PC-3 (cell line): ENCODE results near the gene ZNF226. TPM values are rescaled to one million over a fixed set of nuclear protein-coding genes. Genes with fewer than 3 reads are reported as not detected.
A peak's percentile ranks its signal among the peaks of the same experiment; 100 is the strongest.
"Not testable (repeated sequence)": the region's sequence is repeated elsewhere in the genome, so short reads cannot be mapped to it uniquely, and the experiment has no call there.

ENCODE experiments used
- ATAC-seq: fragments of 200-7000 bp; cut with Tn5 transposase; 2 replicates; pipeline ENCODE4 v1.9.1; 2020; ENCODE audit warnings: mild to moderate bottlenecking, moderate library complexity
- Bru-seq: library from RNA; stranded (reverse); fragments of 400-500 nt; gene quantifications from one replicate; lab custom pipeline; 2021; lab: Mats Ljungman, UMichigan
- BruChase-seq, 2 experiments: library from RNA; stranded (reverse); fragments of 400-500 nt; gene quantifications; one replicate each; lab custom pipeline; 2021; lab: Mats Ljungman, UMichigan
- BruUV-seq: library from RNA; stranded (reverse); fragments of 400-500 nt; replicated peaks from 2 replicates; lab custom pipeline; 2021; lab: Mats Ljungman, UMichigan
- CTCF ChIA-PET: fragments of 300-600 bp; sonication (Branson Sonifier 250); formaldehyde crosslinking; loops from one replicate; lab custom pipeline; 2022; ENCODE audit warnings: antibody characterized with exemption; lab: Charles Lee
- POLR2A ChIA-PET: fragments of 300-600 bp; sonication (Branson Sonifier 250); formaldehyde crosslinking; loops from one replicate; lab custom pipeline; 2022; ENCODE audit warnings: antibody characterized with exemption; ENCODE audit not compliant: unreplicated experiment; lab: Charles Lee
- DNase-seq: peaks from one replicate; pipeline ENCODE4 v3.0.0-alpha.2; 2015
- H2AFZ ChIP-seq: fragments of 300-600 bp; sonication (generic); 2 replicates; pipeline ENCODE4 v1.6.0; 2016; ENCODE audit warnings: antibody characterized with exemption, low read length
- H3F3A ChIP-seq: fragments of 300-600 bp; sonication (generic); one replicate; pipeline ENCODE4 v1.6.0; 2017; ENCODE audit warnings: antibody characterized with exemption, low read length, control low read depth, mild to moderate bottlenecking; ENCODE audit not compliant: unreplicated experiment
- H3K27ac ChIP-seq: fragments of 300-600 bp; sonication (generic); 2 replicates; pipeline ENCODE4 v1.5.1; 2016; ENCODE audit warnings: mild to moderate bottlenecking, low read length
- H3K27me3 ChIP-seq: fragments of 300-600 bp; sonication (generic); 2 replicates; pipeline ENCODE4 v1.6.1; 2016; ENCODE audit warnings: low read length, mixed read lengths
- H3K36me3 ChIP-seq: fragments of 300-600 bp; sonication (generic); 2 replicates; pipeline ENCODE4 v1.6.1; 2016; ENCODE audit warnings: low read depth, mixed run types, low read length, mixed read lengths
- H3K4me1 ChIP-seq: fragments of 300-600 bp; sonication (generic); 2 replicates; pipeline ENCODE4 v1.5.1; 2016; ENCODE audit warnings: low read length; ENCODE audit not compliant: insufficient read depth
- H3K4me2 ChIP-seq: fragments of 300-600 bp; sonication (generic); 2 replicates; pipeline ENCODE4 v1.6.0; 2016; ENCODE audit warnings: low read length
- H3K4me3 ChIP-seq: fragments of 300-600 bp; sonication (generic); 2 replicates; pipeline ENCODE4 v1.5.1; 2016; ENCODE audit warnings: mild to moderate bottlenecking, low read length, mixed read lengths
- H3K79me2 ChIP-seq: fragments of 300-600 bp; sonication (generic); 2 replicates; pipeline ENCODE4 v1.6.1; 2017; ENCODE audit warnings: low read length, mixed read lengths
- H3K9ac ChIP-seq: fragments of 300-600 bp; sonication (generic); 2 replicates; pipeline ENCODE4 v1.6.0; 2016; ENCODE audit warnings: mild to moderate bottlenecking, low read length
- H3K9me2 ChIP-seq: fragments of 300-600 bp; sonication (generic); replicated peaks from 2 replicates; pipeline ENCODE4 v1.6.1; 2016; ENCODE audit warnings: mixed run types, low read length, mixed read lengths
- H3K9me3 ChIP-seq: fragments of 300-600 bp; sonication (generic); 2 replicates; pipeline ENCODE4 v1.6.1; 2016; ENCODE audit warnings: low read length, mixed read lengths
- H4K20me1 ChIP-seq: fragments of 300-600 bp; sonication (generic); 2 replicates; pipeline ENCODE4 v1.6.1; 2016; ENCODE audit warnings: low read length, mixed read lengths
- CTCF ChIP-seq: fragments of 300-600 bp; sonication (generic); conservative IDR thresholded peaks from 2 replicates; pipeline ENCODE4 v1.5.1; 2017; ENCODE audit warnings: antibody characterized with exemption, low read depth, mild to moderate bottlenecking, low read length
- EZH2 ChIP-seq: fragments of 300-600 bp; sonication (generic); IDR thresholded peaks from one replicate; pipeline ENCODE4 v1.6.1; 2017; ENCODE audit warnings: antibody characterized with exemption, mild to moderate bottlenecking, low read length; ENCODE audit not compliant: unreplicated experiment
- EZH2phosphoT487 ChIP-seq: fragments of 300-600 bp; sonication (generic); IDR thresholded peaks from 2 replicates; pipeline ENCODE4 v1.6.1; 2018; ENCODE audit warnings: mild to moderate bottlenecking, antibody characterized with exemption, low read length, borderline replicate concordance
- intact Hi-C: fragments of 100-400 bp; cut with micrococcal nuclease; formaldehyde crosslinking; loops from 2 replicates; pipeline ENCODE4 v1.9.0; 2023
- long read RNA-seq: library from polyadenylated mRNA; unstranded; transcript quantifications from one replicate; pipeline ENCODE4 v2.0.0, GENCODE V29; 2021; ENCODE audit not compliant: unreplicated experiment
- total RNA-seq: library from RNA; depleted of rRNA; stranded (reverse); fragments of >200 nt; gene quantifications from 2 replicates; pipeline ENCODE4 v1.2.3, GENCODE V29; 2014; rRNA removed

Gene ZNF226
- total RNA-seq, result 4.8 and 6.0 TPM in 2 replicates
- Bru-seq, nascent RNA, result percentile 82 among the genes with signal in this experiment
- BruChase-seq, experiment 1, labeled RNA remaining after a 6-hour chase, result percentile 79 among the genes with signal in this experiment
- BruChase-seq, experiment 2, labeled RNA remaining after a 2-hour chase, result percentile 86 among the genes with signal in this experiment
- long read RNA-seq, full-length matches to known transcripts, result 18 of 32 reads
- long read RNA-seq, partial matches to known transcripts, result 8 of 32 reads
- long read RNA-seq, other reads (novel, unspliced or antisense), result 6 of 32 reads

DNA sequence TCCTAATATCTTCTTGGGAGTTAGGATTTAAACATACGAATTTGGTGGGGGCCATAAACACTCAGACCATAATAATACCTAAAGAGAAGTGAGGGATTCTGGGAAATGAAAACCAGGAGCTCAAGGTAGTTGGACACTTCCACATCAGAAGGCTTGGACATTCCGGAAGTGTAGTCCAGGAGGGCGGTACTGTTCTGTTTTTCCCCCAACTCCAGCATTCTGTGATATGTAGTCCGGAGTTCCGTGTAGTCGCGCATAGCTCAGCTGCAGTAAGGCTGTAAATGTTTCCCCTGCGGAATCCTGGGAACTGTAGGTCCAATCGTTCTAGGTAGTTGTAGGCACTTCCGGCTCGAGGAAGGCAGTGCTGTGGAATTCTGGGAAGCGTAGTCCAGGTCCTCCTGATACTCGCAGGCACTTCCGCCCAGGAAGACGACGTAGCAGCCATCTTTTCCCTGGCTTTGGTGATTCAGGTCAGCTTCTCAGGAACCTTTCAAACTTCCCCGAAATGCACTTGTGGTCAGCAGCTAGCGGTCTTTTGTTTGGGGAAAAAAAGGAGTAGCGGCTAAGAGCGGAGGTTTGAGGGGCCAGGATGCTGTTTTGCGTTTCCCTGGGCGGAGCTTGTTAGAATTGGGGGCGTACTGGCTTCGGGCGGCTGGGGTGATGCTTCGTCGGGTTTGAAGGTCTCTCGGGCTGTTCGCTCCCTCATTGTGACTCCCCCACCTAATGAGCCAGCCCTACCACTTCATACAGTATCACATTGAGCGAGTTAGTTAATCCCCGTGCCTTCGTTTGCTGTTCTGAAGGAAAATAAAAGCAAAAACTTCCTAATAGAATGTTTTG lies at the start of gene ZNF226:
Gene ZNF226, plus strand, starts transcription at position 428 of the 840 bp plus-strand sequence. CDS start 4,981 bp downstream, outside the sequence.
- no peaks in the 10 kb centered on the region for H3K27me3 ChIP-seq
- POLR2A ChIA-PET, result interaction anchor here (0.5 to 0.7 kb wide), 3 partner anchors 15 to 605 kb away, joined by 5 to 16 read pairs (median 5); partner anchors contain the start of gene ZNF227
- H3K79me2 ChIP-seq, result peaks cover 28% of the 10 kb centered on the region
- H3K9me3 ChIP-seq, result no peaks in the 10 kb centered on the region
- BruUV-seq, result no TSS peak
- peak within 1 kb of the TSS; percentile 90 for H3K4me2 ChIP-seq
- peaks cover 5% of the 10 kb centered on the region; the same call in 1 of the 2 replicates for H3K4me1 ChIP-seq
- intact Hi-C loops, result loop anchor here (1.0 to 2.0 kb wide), 3 partner anchors 24 to 71 kb away; partner anchors contain the start of genes ZNF224, ZNF225 and ZNF234
- H4K20me1 ChIP-seq, result no peaks in the 10 kb centered on the region
- H3K36me3 ChIP-seq, result peaks cover 26% of the 10 kb centered on the region
- H3K9ac ChIP-seq, result peak within 1 kb of the TSS; percentile 79
- no peak for TF ChIP-seq EZH2
- peak; percentile 92 for DNase-seq
- no peaks in the 10 kb centered on the region for H3K9me2 ChIP-seq
- ATAC-seq, result peak; percentile 99
- peak within 1 kb of the TSS; percentile 13 for H3K27ac ChIP-seq
- H2AFZ ChIP-seq, result peak within 1 kb of the TSS; percentile 92
- H3K4me3 ChIP-seq, result peak within 1 kb of the TSS; percentile 75
- CTCF ChIA-PET, result no interaction called here
- no peaks in the 10 kb centered on the region for H3F3A ChIP-seq

DNA sequence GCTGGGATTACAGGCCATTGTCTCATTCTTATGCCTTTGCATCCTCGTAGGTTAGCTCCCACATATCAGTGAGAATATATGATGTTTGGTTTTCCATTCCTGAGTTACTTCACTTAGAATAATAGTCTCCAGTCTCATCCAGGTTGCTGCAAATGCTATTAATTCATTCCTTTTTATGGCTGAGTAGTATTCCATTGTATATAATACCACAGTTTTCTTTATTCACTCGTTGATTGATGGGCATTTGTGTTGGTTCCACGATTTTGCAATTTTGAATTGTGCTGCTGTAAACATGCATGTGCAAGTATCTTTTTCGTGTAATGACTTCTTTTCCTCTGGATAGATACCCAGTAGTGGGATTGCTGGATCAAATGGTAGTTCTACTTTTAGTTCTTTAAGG lies 43.7 kb upstream of the ZNF226 start:
- intact Hi-C loops, ATAC-seq, H3K9me2 ChIP-seq, H3K36me3 ChIP-seq, H3K9me3 ChIP-seq, H3K27me3 ChIP-seq, H2AFZ ChIP-seq, BruUV-seq, H3F3A ChIP-seq, POLR2A ChIA-PET, H3K27ac ChIP-seq, DNase-seq, H3K4me2 ChIP-seq, H3K4me3 ChIP-seq, H4K20me1 ChIP-seq, H3K4me1 ChIP-seq, H3K9ac ChIP-seq, CTCF ChIA-PET, H3K79me2 ChIP-seq: not testable (repeated sequence)

- DNase-seq (no peak), ATAC-seq (no peak)
- Histone ChIP-seq H4K20me1 (no peaks in the 10 kb centered on the region), H3K9me2 (no peaks in the 10 kb centered on the region), H3K9ac (no peak overlapping the region), H3K4me3 (no peak overlapping the region), H3K79me2 (no peaks in the 10 kb centered on the region), H2AFZ (no peak overlapping the region), H3K9me3 (no peaks in the 10 kb centered on the region), H3K27ac (no peak overlapping the region), H3K4me2 (no peak overlapping the region), H3K27me3 (no peaks in the 10 kb centered on the region), H3K36me3 (peaks cover 25% of the 10 kb centered on the region), H3K4me1 (no peaks in the 10 kb centered on the region), H3F3A (no peaks in the 10 kb centered on the region)
- intact Hi-C loops, result no loop called here
- ChIA-PET CTCF (no interaction called here), POLR2A (no interaction called here)
- no TSS peak for BruUV-seq
- TF ChIP-seq EZH2phosphoT487, result no peak
- no peak for TF ChIP-seq CTCF
- no peak for TF ChIP-seq EZH2
Measured at GRCh38 chr19:44131955-44132354, 32.9 kb upstream of the ZNF226 start.
